Stimulated activated CD4-positive, alpha-beta T cell treated with anti-CD3 and anti-CD28 coated beads, TNF-alpha, amount 100 ng/mL, for 4 hours (primary cell): ENCODE results near the gene MRPL33.

Source experiments
- DNase-seq, 3 experiments: peaks; one replicate each; pipeline ENCODE4 v3.0.0-alpha.2; 2020; ENCODE audit warnings: low read depth in 3 of 3

Gene MRPL33

GRCh38 chr2:27771548-27772335 is at the start of gene MRPL33:
Gene MRPL33, plus strand, starts transcription at chr2:27771719. Its CDS starts 59 bp downstream, at chr2:27771778.
- DNase-seq, result peak; percentile 82 to 87 (median 85)

GRCh38 chr2:27721884-27722485 is 49.5 kb upstream of the MRPL33 start:
- no peak for DNase-seq

GRCh38 chr2:27723372-27724144 is 48.0 kb upstream of the MRPL33 start:
- DNase-seq, result no peak

DNA sequence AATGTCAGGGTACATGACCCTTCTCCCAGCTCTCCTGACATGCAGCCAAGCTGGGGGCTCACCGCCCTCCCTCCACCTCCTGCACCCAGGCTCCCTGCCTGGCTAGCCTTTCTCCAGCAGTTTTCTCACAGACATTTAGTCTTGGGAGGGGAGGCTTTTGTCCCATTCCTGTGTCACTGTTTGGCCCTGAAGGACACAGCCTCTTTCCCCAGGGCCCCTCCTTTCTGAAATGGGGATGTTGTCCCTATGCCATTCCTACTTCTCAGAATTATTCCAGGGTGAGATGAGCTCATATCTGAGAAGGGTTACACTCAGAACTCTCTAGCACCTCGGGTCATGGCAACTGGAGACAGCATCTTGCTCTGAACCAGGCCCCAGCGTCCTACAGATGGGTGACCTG is 47.3 kb upstream of the MRPL33 start:
- no peak for DNase-seq

DNA sequence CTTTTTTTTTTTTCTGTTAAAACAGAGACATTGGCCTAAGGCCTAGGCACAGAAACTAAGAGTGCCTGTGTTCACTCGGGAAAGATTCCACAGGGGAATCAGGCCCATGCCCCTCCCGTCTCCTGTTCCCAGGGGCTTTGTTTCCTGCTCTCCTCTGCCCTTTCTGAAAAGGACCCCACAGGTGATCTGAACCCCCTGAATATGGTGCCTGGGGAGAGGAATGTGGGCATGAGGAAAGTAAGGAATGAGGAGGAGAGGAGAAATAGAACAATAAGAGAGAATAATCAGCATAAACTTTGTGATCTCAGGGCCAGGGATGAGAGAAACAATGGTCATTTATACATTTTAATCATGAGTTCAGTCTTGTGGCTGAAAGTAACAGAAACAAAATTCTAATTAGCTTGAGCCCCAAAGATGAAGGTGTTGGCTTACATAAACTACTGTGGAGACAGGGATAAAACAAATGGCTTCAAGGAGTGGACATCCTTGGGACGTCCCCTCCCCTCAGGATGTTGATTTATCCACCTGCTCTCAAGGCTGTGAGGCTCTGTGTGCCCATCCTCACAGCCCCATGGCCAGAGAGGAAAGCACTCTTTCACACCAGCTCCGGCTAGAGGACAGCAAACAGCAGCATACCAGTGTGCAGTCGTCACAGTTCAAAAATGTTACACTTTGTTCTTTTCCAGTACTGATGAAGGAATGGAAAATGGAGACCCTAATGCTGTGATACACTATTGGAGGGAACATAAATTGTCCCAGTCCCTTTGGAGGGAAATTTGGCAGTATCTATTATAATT is 46.4 kb upstream of the MRPL33 start:
- no peak for DNase-seq

DNA sequence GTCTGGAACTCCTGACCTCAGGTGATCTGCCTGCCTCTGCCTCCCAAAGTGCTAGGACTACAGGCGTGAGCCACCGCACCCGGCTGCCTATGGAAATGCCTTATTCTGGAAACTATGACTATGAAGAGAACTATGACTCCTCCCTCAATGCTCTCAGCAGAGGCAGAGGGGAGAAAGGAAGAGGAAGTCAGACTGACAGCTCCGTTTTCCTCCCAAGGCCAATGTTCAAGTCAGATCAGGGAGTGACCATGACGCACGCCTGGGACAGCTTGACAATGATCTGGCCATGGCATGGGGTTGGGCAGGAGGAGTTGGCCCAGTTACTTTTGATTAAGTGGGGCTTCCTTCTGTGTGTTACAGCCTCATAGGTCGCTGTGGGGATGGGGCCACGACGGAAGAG is 44.3 kb upstream of the MRPL33 start:
- DNase-seq, result no peak

DNA sequence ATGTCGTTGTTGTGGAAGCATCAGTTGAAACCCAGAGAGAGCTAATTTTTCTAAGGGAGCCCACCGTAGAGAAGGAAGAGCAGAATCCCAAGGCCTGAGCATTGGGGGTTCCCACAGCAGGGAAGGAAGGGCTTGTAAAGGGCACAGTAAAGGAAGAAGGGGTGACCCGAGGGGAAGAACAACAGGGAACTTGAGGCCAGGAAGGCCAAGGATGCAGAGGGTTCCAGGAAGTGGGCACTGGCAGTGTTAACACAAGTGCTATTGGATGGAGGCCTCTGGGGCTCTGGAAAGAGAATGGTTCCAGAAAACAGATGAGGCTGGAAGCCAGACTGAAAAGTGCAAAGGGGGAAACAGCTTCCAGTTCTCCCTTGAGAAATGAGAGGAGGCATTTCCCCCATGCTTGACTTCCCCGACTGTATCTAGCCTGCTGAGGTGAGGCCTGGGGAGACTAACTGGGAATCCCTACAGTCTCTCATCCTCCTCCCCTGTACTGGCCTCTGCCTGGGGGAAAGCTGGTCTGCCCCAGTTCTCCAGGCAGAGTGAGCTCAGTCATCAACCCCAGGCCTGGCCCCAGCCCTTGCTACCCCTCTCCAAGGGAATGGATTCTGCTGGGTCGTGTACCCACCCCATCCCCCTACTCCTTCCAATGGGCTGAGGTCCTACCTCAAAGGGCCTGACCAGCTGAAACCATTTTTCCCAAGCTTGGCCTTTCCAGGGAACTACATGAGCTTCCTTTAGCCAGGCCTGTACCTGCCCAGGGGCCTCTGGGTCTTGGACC is 43.2 kb upstream of the MRPL33 start:
- DNase-seq, result no peak

- DNase-seq, result no peak
These were observed 42.3 kb upstream of the MRPL33 start for GRCh38 chr2:27729198-27729597.

- no peak for DNase-seq
These were observed 41.9 kb upstream of the MRPL33 start for GRCh38 chr2:27729614-27730013.

DNA sequence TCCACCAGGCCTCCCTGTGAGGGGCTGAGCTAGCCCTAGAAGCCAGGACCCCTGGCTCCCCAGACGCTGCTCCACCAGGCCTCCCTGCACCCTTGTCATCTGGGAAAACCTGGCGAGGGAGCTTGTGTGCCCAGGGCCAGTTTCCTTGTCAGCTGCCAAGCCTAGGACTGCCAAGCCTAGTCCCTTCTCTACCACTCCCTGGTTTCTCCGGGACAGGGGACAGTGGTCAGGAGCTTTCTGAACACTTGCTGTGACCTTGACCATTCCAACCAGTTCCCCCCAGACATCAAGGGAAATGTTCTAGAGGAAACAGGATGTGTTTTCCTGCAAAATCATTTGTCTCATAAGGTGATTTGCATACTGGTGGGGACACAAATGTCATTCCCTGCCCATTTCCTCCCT is 41.3 kb upstream of the MRPL33 start:
- DNase-seq, result no peak

GRCh38 chr2:27730980-27731691 is 40.4 kb upstream of the MRPL33 start:
- no peak for DNase-seq

DNA sequence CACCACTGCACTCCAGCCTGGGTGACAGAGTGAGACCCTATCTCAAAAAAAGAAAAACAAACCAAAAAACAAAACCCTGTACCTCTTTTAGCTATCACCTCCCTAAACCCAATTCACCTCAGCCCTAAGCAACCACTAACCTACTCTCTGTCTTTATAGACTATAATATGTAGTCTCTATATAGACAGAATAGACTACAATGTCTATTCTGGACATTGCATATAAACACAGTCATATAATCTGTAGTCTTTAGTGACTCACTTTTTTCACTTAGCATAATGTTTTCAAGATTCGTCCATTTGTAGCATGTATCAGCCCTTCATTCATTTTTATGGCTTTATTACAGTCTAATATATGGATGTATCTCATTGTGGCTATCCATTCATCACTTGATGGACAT is 37.2 kb upstream of the MRPL33 start:
- no peak for DNase-seq

- peak; percentile 57 to 65 (median 65) for DNase-seq
These were observed 36.1 kb upstream of the MRPL33 start for GRCh38 chr2:27735263-27735904.

GRCh38 chr2:27736031-27736889 is 35.3 kb upstream of the MRPL33 start:
- DNase-seq, result no peak

DNA sequence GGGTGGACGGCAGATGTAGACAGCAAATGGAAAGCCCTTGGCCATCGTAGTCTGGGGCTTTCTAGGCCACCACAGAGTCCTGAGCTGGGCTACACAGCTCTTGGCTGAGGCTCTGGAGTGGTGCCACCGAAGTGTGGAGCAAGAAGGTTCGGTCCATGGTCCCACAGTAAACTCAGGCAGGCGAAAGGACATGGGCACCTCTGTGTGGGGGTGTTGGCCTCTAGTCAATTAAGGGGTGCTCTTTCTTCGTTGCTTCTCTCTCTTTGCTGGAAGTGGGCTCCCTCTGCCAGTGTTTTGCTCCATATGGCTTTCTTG is 34.7 kb upstream of the MRPL33 start:
- DNase-seq, result no peak

DNA sequence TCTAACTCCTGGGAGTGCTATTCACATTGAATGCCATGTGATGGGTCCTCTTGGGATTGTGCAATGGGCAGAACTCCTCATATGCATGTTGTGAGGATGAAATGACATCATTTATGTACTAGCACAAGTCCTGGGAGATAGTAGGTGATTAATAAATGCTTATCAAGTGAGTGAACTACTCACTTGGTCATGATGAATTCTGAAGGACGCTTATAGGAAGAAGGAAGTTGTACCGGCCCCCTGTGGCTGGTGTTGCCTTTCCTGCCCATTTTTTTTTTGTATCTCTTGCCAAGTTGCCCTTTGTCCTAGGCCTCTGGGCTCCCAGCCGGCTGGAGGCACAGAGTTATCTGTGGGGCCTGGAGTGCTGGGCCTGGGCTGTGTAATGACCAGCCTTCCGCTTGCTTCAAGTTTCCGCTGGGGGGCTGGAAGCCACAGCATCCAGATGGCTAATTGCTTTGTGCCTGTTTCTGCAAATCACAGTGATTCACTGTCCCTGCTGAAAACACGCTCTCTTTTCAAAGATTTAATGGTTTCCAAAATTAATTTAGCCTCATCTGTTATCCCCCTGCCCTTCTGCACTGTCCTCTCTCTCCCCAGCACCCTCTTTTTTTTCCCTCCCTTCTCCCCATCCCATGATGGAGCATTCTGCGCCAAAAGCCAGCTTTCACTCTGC is 33.7 kb upstream of the MRPL33 start:
- no peak for DNase-seq

- no peak for DNase-seq
These were observed 33.0 kb upstream of the MRPL33 start for GRCh38 chr2:27738349-27739057.

GRCh38 chr2:27739058-27739373 is 32.5 kb upstream of the MRPL33 start:
- DNase-seq, result no peak
